Measurements from ENCODE around the gene RASL10B.

DNA sequence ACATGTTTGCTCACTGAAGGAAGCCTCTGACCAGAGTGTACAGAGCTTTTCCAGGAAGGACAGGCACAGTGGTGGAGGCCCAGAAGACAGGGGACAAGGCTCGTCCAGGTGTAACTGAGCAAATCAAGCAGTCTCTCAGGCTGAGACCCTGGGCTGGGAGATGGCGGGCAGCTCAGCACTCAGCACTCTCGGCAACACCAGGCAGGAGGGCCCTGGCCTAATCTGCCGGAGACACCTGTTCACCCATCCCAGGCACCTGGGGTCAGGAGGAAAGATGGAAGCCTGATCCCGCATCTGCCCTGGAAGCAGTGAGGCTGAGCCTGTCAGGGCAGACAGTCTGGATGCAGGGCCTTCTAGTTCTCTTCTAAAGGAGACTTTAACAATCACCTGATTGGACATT is 4.8 kb downstream of the RASL10B start:
- TF ChIP-seq POLR2A (IDR thresholded peaks at IDR 0.05) (no peak), CTCF (IDR thresholded peaks at IDR 0.05) (no peak)

All from thyroid gland (tissue), 4 donors.